ENCODE data around the gene NCEH1.

- TF ChIP-seq TAF1 (IDR thresholded peaks at IDR 0.05; ENCODE audit: borderline replicate concordance, low read depth, low read length) (no peak), POLR2A (IDR thresholded peaks at IDR 0.05; ENCODE audit: low read depth, low read length) (no peak)
Observed at GRCh38 chr3:172630316-172630715, 80.6 kb downstream of the NCEH1 start.

Measured in GM12892 (cell line).